ENCODE data around the gene MXD1. TPM values are rescaled to one million over a fixed set of nuclear protein-coding genes. Genes with fewer than 3 reads are reported as not detected.
A peak's percentile ranks its signal among the peaks of the same experiment; 100 is the strongest.

The MXD1 gene
- total RNA-seq, 4 donors from 2014 or later, result 11.7 to 154 (median 113) TPM

- Histone ChIP-seq H3K4me1 (peaks cover 0 to 16% (median 7%) of the 10 kb centered on the region in 4 donors), H3K9me3 (no peaks in the 10 kb centered on the region), H3K27me3 (no peaks in the 10 kb centered on the region), H3K4me3 (no peak overlapping the region), H3K36me3 (no peaks in the 10 kb centered on the region), H3K27ac (no peak overlapping the region)
- in situ Hi-C loops (cut with MboI; ENCODE audit: low pct_ligation_motif_present in 1 of 4, low pct_unique_long_range_greater_than_20kb in 1 of 4, low sequenced_read_pairs in 3 of 4), result no loop called here
- DNase-seq, result no peak
- WGBS, 2 donors (ENCODE audit: low coverage in 1 of 2), result 92% methylated on average over 4 of the region's 4 CpGs; no CpG with 5 or more reads in 1 of the 2 donors
- TF ChIP-seq POLR2A (IDR thresholded peaks at IDR 0.05) (no peak), EP300 (IDR thresholded peaks at IDR 0.05; ENCODE audit: low read depth) (no peak), CTCF (IDR thresholded peaks at IDR 0.05) (no peak), POLR2AphosphoS5 (IDR thresholded peaks at IDR 0.05) (no peak)
- intact Hi-C loops (cut with DNase I; ENCODE audit: low total_unique reads), result no loop called here
These were observed 71.8 kb downstream of the MXD1 start for GRCh38 chr2:69986691-69987090.

- no peaks in the 10 kb centered on the region for H3K27me3 ChIP-seq
- H3K4me3 ChIP-seq, result no peak overlapping the region
- no peaks in the 10 kb centered on the region for H3K36me3 ChIP-seq
- 92 to 97% methylated on average over 3 to 5 of the region's 5 CpGs for WGBS, 2 donors (ENCODE audit: low coverage in 1 of 2)
- peaks cover 0 to 16% (median 7%) of the 10 kb centered on the region in 4 donors for H3K4me1 ChIP-seq
- no peak for DNase-seq
- TF ChIP-seq POLR2AphosphoS5 (IDR thresholded peaks at IDR 0.05) (no peak), EP300 (IDR thresholded peaks at IDR 0.05; ENCODE audit: low read depth) (no peak), CTCF (IDR thresholded peaks at IDR 0.05) (no peak), POLR2A (IDR thresholded peaks at IDR 0.05) (no peak)
- in situ Hi-C loops (cut with MboI; ENCODE audit: low pct_ligation_motif_present in 1 of 4, low pct_unique_long_range_greater_than_20kb in 1 of 4, low sequenced_read_pairs in 3 of 4) (no loop called here), intact Hi-C loops (cut with DNase I; ENCODE audit: low total_unique reads) (no loop called here)
- H3K9me3 ChIP-seq, result no peaks in the 10 kb centered on the region
- H3K27ac ChIP-seq, result no peak overlapping the region
These were observed 73.3 kb downstream of the MXD1 start for GRCh38 chr2:69988086-69988635.

- Histone ChIP-seq H3K27me3 (no peaks in the 10 kb centered on the region), H3K4me1 (peaks cover 0 to 16% (median 7%) of the 10 kb centered on the region in 4 donors), H3K4me3 (no peak overlapping the region), H3K9me3 (no peaks in the 10 kb centered on the region), H3K27ac (peak overlapping the region; percentile 38 to 64 (median 59)), H3K36me3 (no peaks in the 10 kb centered on the region)
- TF ChIP-seq EP300 (IDR thresholded peaks at IDR 0.05; ENCODE audit: low read depth) (no peak), POLR2AphosphoS5 (IDR thresholded peaks at IDR 0.05) (no peak), CTCF (IDR thresholded peaks at IDR 0.05) (no peak), POLR2A (IDR thresholded peaks at IDR 0.05) (no peak)
- DNase-seq, result peak; percentile 25
- WGBS, 2 donors (ENCODE audit: low coverage in 1 of 2), result 57% methylated on average over 3 of the region's 3 CpGs; no CpG with 5 or more reads in 1 of the 2 donors
- intact Hi-C loops (cut with DNase I; ENCODE audit: low total_unique reads) (no loop called here), in situ Hi-C loops (cut with MboI; ENCODE audit: low pct_ligation_motif_present in 1 of 4, low pct_unique_long_range_greater_than_20kb in 1 of 4, low sequenced_read_pairs in 3 of 4) (no loop called here)
These were observed 74.1 kb downstream of the MXD1 start for GRCh38 chr2:69989009-69989408.

GRCh38 chr2:69989441-69990105 lies 74.7 kb downstream of the MXD1 start:
- H3K36me3 ChIP-seq, result no peaks in the 10 kb centered on the region
- H3K27me3 ChIP-seq, result no peaks in the 10 kb centered on the region
- intact Hi-C loops (cut with DNase I; ENCODE audit: low total_unique reads) (no loop called here), in situ Hi-C loops (cut with MboI; ENCODE audit: low pct_ligation_motif_present in 1 of 4, low pct_unique_long_range_greater_than_20kb in 1 of 4, low sequenced_read_pairs in 3 of 4) (no loop called here)
- peak; percentile 77 for DNase-seq
- TF ChIP-seq CTCF (IDR thresholded peaks at IDR 0.05) (no peak), EP300 (IDR thresholded peaks at IDR 0.05; ENCODE audit: low read depth) (no peak), POLR2AphosphoS5 (IDR thresholded peaks at IDR 0.05) (no peak), POLR2A (IDR thresholded peaks at IDR 0.05) (no peak)
- 20 to 57% methylated on average over 1 to 12 of the region's 12 CpGs for WGBS, 2 donors (ENCODE audit: low coverage in 1 of 2)
- no peak overlapping the region for H3K4me3 ChIP-seq
- no peaks in the 10 kb centered on the region for H3K9me3 ChIP-seq
- peak overlapping the region; percentile 38 to 64 (median 59) for H3K27ac ChIP-seq
- H3K4me1 ChIP-seq, result peaks cover 0 to 16% (median 7%) of the 10 kb centered on the region in 4 donors

Small RNA genes within 50 kb of the gene (small RNA-seq; reads per million reads assigned to genes)
- gene RPL23AP92, result 0 reads per million in 4 donors

Other genes starting within 250 kb of the MXD1 start
- gene ANXA4, start 173.0 kb upstream of the MXD1 start, total RNA-seq, result 100 to 1,000 TPM in 2 of 4 donors, 10 to 100 TPM in 2; 33.3 to 125 (median 99.4) TPM
- gene GMCL1, start 85.4 kb upstream of the MXD1 start, total RNA-seq, result 10 to 100 TPM in 3 of 4 donors, 1 to 10 TPM in 1; 5.0 to 82.3 (median 20.9) TPM
- gene SNRNP27, start 21.2 kb upstream of the MXD1 start, total RNA-seq, result 10 to 100 TPM in 3 of 4 donors, 1 to 10 TPM in 1; 2.4 to 75.4 (median 63.6) TPM
- gene ASPRV1, start 46.5 kb downstream of the MXD1 start, total RNA-seq, result 1 to 10 TPM in 1 of 4 donors, under 1 TPM in 1, not detected in 2; 0.95 to 1.2 TPM
- 100 to 1,000 TPM; 103 to 189 (median 149) TPM for gene PCBP1, start 172.4 kb downstream of the MXD1 start, total RNA-seq